Rectal smooth muscle tissue (tissue), 1 donor: ENCODE measurements around the gene TMC2.

Experiments
- H3K27ac ChIP-seq: one replicate; pipeline ENCODE4 v1.7.0; 2013; ENCODE audit warnings: low read depth, low read length, inconsistent platforms
- H3K27me3 ChIP-seq: one replicate; pipeline ENCODE4 v1.7.0; 2013; ENCODE audit warnings: low read length; ENCODE audit not compliant: control insufficient read depth, insufficient read depth
- H3K36me3 ChIP-seq: one replicate; pipeline ENCODE4 v1.7.0; 2013; ENCODE audit warnings: low read length; ENCODE audit not compliant: control insufficient read depth, insufficient read depth
- H3K4me1 ChIP-seq: one replicate; pipeline ENCODE4 v1.7.0; 2013; ENCODE audit warnings: low read length; ENCODE audit not compliant: control insufficient read depth, insufficient read depth
- H3K4me3 ChIP-seq: one replicate; pipeline ENCODE4 v1.7.0; 2013; ENCODE audit warnings: low read length
- H3K9ac ChIP-seq: one replicate; pipeline ENCODE4 v1.7.0; 2013; ENCODE audit warnings: low read length

The TMC2 gene

GRCh38 chr20:2653556-2654383 is 117.4 kb downstream of the TMC2 start:
- H3K27me3 ChIP-seq: no peaks in the 10 kb centered on the region
- peaks cover 47% of the 10 kb centered on the region for H3K36me3 ChIP-seq
- peak overlapping the region; percentile 78 for H3K27ac ChIP-seq
- H3K9ac ChIP-seq: peak overlapping the region; percentile 91
- peak overlapping the region; percentile 96 for H3K4me3 ChIP-seq
- peaks cover 12% of the 10 kb centered on the region for H3K4me1 ChIP-seq

DNA sequence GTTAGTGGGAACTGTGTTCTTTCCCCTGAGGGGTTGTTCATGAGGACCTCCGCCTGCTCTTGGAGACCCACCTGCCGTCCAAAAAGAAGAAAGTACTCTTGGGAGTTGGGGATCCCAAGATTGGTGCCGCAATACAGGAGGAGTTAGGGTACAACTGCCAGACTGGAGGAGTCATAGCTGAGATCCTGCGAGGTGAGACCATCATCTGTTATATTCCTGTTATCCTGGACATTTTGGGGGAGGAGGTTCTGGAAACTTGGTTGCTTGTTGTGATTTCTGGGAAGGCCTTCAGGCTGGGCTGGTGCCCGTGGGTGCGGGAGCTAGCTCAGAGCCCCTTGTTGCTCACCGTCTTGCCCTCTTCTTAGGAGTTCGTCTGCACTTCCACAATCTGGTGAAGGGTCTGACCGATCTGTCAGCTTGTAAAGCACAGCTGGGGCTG is 118.0 kb downstream of the TMC2 start:
- peak overlapping the region; percentile 96 for H3K4me3 ChIP-seq
- peaks cover 12% of the 10 kb centered on the region for H3K4me1 ChIP-seq
- H3K27ac ChIP-seq: no peak overlapping the region
- H3K36me3 ChIP-seq: peaks cover 52% of the 10 kb centered on the region
- no peaks in the 10 kb centered on the region for H3K27me3 ChIP-seq
- no peak overlapping the region for H3K9ac ChIP-seq

- Histone ChIP-seq H3K27ac (no peak overlapping the region), H3K4me3 (no peak overlapping the region), H3K4me1 (peaks cover 12% of the 10 kb centered on the region), H3K36me3 (peaks cover 57% of the 10 kb centered on the region), H3K9ac (no peak overlapping the region), H3K27me3 (no peaks in the 10 kb centered on the region)
These were observed 118.5 kb downstream of the TMC2 start for GRCh38 chr20:2654831-2655230.

GRCh38 chr20:2655331-2656116 is 119.2 kb downstream of the TMC2 start:
- H3K4me1 ChIP-seq: peaks cover 12% of the 10 kb centered on the region
- no peak overlapping the region for H3K9ac ChIP-seq
- H3K27ac ChIP-seq: no peak overlapping the region
- peaks cover 64% of the 10 kb centered on the region for H3K36me3 ChIP-seq
- H3K4me3 ChIP-seq: no peak overlapping the region
- no peaks in the 10 kb centered on the region for H3K27me3 ChIP-seq

DNA sequence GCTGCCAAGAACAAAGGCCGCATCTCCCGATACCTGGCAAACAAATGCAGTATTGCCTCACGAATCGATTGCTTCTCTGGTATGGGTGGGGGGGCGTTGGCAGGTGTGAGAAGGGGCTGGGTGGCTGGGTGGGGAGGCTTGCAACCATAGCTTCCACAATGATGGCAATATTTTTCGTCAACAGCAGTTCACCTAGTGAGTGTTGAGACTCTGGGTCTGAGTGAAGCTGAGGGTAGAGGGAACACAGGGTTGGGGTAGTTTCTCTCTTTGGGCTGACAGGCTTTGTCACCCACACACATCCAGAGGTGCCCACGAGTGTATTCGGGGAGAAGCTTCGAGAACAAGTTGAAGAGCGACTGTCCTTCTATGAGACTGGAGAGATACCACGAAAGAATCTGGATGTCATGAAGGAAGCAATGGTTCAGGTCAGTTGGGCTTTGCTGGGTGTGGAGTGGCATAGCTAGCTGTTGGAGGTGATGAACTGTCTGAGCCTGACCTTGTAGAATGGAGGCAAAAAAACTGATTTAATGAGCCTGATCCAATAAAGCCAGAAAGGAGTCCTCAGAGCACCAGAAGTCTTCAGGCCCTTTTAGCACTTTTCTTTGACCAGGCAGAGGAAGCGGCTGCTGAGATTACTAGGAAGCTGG is 120.2 kb downstream of the TMC2 start:
- no peak overlapping the region for H3K4me3 ChIP-seq
- H3K27me3 ChIP-seq: no peaks in the 10 kb centered on the region
- H3K27ac ChIP-seq: no peak overlapping the region
- H3K36me3 ChIP-seq: peaks cover 67% of the 10 kb centered on the region
- peaks cover 8% of the 10 kb centered on the region for H3K4me1 ChIP-seq
- H3K9ac ChIP-seq: no peak overlapping the region

DNA sequence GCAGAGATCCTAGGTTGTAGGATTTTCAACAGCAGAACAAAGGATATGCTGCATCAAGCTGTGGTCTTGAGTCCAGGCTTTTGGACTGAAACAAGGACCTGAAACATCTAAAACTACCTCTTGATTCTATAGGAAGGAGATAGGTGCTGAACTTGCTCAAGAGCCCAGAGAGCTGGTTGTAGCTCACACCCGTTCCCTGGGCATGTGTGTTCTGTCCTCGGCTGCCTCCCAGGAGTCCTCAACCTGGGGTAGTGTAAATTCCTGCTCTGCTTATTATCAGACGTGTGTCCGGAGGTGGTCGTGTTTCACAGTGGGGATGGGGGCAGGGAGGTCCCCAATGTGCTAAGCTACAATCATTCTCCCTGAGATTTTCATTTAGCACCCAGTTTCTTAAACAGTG is 120.9 kb downstream of the TMC2 start:
- Histone ChIP-seq H3K27me3 (no peaks in the 10 kb centered on the region), H3K36me3 (peaks cover 72% of the 10 kb centered on the region), H3K27ac (no peak overlapping the region), H3K4me3 (no peak overlapping the region), H3K9ac (no peak overlapping the region), H3K4me1 (peaks cover 8% of the 10 kb centered on the region)

- Histone ChIP-seq H3K4me1 (peaks cover 8% of the 10 kb centered on the region), H3K36me3 (peaks cover 72% of the 10 kb centered on the region), H3K27me3 (no peaks in the 10 kb centered on the region), H3K9ac (no peak overlapping the region), H3K4me3 (no peak overlapping the region), H3K27ac (no peak overlapping the region)
These were observed 121.3 kb downstream of the TMC2 start for GRCh38 chr20:2657674-2658073.

DNA sequence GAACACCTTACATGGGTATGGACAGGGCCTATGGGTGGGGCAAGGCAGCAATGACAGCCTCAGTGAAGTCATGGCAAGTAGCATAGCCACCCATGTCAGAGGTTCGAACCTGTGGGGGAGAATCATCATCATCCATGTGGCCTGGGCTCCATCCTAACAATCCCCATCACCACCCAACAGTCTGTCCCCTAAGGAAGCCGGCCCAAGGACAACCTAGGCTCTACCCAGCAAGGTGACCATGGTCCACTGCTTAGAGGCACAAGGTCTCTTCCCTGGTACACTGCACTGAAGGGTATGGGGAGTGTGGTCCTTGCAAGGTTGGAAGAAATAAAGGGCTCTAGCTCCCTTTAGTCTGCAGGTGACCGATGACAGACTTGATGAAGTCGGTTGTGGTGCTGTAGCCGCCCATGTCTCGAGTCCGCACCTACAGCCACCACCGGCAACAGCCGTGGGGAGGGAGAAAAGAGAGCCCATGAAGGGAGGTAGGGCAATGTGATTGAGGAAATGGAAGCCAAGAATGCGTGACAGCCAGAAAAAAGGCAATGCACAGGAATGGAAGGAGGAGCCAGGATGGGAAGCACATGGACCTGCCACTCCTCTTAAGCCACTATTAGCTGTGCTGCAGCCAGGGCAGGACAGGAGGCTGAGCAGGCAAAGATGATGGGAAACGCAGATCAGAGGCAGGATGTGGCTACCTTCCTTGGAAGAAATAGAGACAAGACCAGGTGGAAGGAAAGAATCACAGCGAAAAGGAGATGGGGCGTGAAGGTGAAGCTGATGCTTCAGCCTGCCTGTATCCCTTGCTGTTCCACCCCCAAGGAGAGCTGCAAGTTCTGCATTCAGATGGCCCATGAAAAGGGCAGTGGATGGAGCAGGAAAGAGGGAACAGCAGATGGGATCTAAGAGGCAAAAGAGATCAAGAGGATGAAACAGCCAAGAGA is 122.3 kb downstream of the TMC2 start:
- H3K27ac ChIP-seq: no peak overlapping the region
- H3K36me3 ChIP-seq: peaks cover 69% of the 10 kb centered on the region
- peaks cover 7% of the 10 kb centered on the region for H3K4me1 ChIP-seq
- H3K9ac ChIP-seq: no peak overlapping the region
- no peak overlapping the region for H3K4me3 ChIP-seq
- H3K27me3 ChIP-seq: no peaks in the 10 kb centered on the region

GRCh38 chr20:2659547-2659946 is 123.2 kb downstream of the TMC2 start:
- Histone ChIP-seq H3K27me3 (no peaks in the 10 kb centered on the region), H3K4me1 (peaks cover 6% of the 10 kb centered on the region), H3K36me3 (peaks cover 62% of the 10 kb centered on the region), H3K27ac (no peak overlapping the region), H3K4me3 (no peak overlapping the region), H3K9ac (no peak overlapping the region)

GRCh38 chr20:2663364-2663886 is 127.1 kb downstream of the TMC2 start:
- peak overlapping the region; percentile 98 for H3K27ac ChIP-seq
- peak overlapping the region; percentile 97 for H3K4me3 ChIP-seq
- no peaks in the 10 kb centered on the region for H3K27me3 ChIP-seq
- H3K9ac ChIP-seq: peak overlapping the region; percentile 89
- peaks cover 7% of the 10 kb centered on the region for H3K4me1 ChIP-seq
- H3K36me3 ChIP-seq: peaks cover 28% of the 10 kb centered on the region

- Histone ChIP-seq H3K4me3 (peak within 1 kb of the TSS; percentile 97), H3K27me3 (no peaks in the 10 kb centered on the region), H3K36me3 (peaks cover 21% of the 10 kb centered on the region), H3K4me1 (peaks cover 7% of the 10 kb centered on the region), H3K27ac (peak within 1 kb of the TSS; percentile 98), H3K9ac (peak within 1 kb of the TSS; percentile 89)
These were observed 127.7 kb downstream of the TMC2 start, which contains the start of gene IDH3B for GRCh38 chr20:2663887-2664719. IDH3B (minus strand) TSS chr20:2664216; CDS start chr20:2664188, 28 bp downstream.
